GM10847 (cell line): ENCODE measurements around the gene NRROS.

Experiments
- POLR2A ChIP-seq: IDR thresholded peaks from 2 replicates; pipeline ENCODE4 v1.6.1; 2011; ENCODE audit not compliant: insufficient read length; ENCODE audit errors: extremely low read depth

NRROS gene

GRCh38 chr3:196689941-196690660 is 50.6 kb downstream of the NRROS start:
- TF ChIP-seq POLR2A: no peak

GRCh38 chr3:196691386-196691785 is 51.9 kb downstream of the NRROS start:
- TF ChIP-seq POLR2A: no peak

- no peak for TF ChIP-seq POLR2A
These were observed 54.7 kb downstream of the NRROS start for GRCh38 chr3:196694202-196694638.

GRCh38 chr3:196694941-196695848 is 55.7 kb downstream of the NRROS start:
- no peak for TF ChIP-seq POLR2A

- TF ChIP-seq POLR2A: no peak
These were observed 56.3 kb downstream of the NRROS start for GRCh38 chr3:196695849-196696226.

GRCh38 chr3:196697270-196697669 is 57.8 kb downstream of the NRROS start:
- TF ChIP-seq POLR2A: no peak

- no peak for TF ChIP-seq POLR2A
These were observed 60.3 kb downstream of the NRROS start for GRCh38 chr3:196699749-196700148.

- TF ChIP-seq POLR2A: no peak
These were observed 61.3 kb downstream of the NRROS start for GRCh38 chr3:196700801-196701200.

- no peak for TF ChIP-seq POLR2A
These were observed 66.8 kb downstream of the NRROS start for GRCh38 chr3:196706327-196706726.

- no peak for TF ChIP-seq POLR2A
These were observed 67.2 kb downstream of the NRROS start for GRCh38 chr3:196706731-196707130.

GRCh38 chr3:196707566-196707965 is 68.1 kb downstream of the NRROS start:
- no peak for TF ChIP-seq POLR2A

GRCh38 chr3:196708467-196708866 is 69.0 kb downstream of the NRROS start:
- no peak for TF ChIP-seq POLR2A
